LNCaP clone FGC (cell line): ENCODE results near the gene GFER.
"Not testable (repeated sequence)": the region's sequence is repeated elsewhere in the genome, so short reads cannot be mapped to it uniquely, and the experiment has no call there.

Experiments
- DNase-seq: peaks from one replicate; pipeline ENCODE4 v3.0.0-alpha.2; 2011; ENCODE audit warnings: low read depth
- H3K4me3 ChIP-seq: 2 replicates; pipeline ENCODE4 v1.5.1; 2011; ENCODE audit warnings: mild to moderate bottlenecking, low read depth, low read length, control low read depth
- CTCF ChIP-seq: IDR thresholded peaks from 2 replicates; pipeline ENCODE4 v1.5.1; 2012; ENCODE audit warnings: mild to moderate bottlenecking; ENCODE audit not compliant: control insufficient read depth, insufficient read depth; ENCODE audit errors: extremely low read depth

GFER gene

GRCh38 chr16:1983544-1984346, at the start of gene GFER:
Gene GFER, plus strand, starts transcription at chr16:1984193. Its CDS starts 26 bp downstream, at chr16:1984219.
- TF ChIP-seq CTCF = peak; percentile 72
- DNase-seq = peak; percentile 78
- peak within 1 kb of the TSS; percentile 73 for H3K4me3 ChIP-seq

DNA sequence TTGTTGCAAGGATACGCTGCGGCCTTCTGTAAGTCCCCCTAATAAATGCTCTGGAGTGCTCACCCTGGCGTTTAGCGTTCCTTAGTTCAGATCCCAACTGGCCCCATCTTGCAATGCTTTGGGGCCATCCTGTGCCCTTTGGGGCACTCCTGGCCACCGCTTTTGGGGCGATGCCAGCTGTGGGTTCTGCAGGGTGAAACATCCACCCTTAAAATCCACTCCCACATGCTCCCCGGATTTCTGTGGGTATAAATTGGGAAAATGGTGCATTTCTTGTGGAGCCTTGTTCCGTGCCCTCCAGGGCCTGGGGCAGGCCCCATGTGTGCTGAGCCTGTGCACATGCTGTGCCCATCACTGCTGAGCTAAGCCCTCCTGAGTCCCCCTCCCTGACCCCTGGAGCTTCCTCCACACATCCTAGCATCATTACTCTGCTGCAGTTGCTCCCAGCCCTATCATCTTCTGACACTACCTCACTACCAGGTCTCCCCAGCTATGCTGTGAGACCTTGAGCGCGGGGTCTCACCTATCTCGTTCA, 47.0 kb upstream of the GFER start:
- DNase-seq = no peak
- H3K4me3 ChIP-seq = no peak overlapping the region
- no peak for TF ChIP-seq CTCF

- no peak for TF ChIP-seq CTCF
- no peak overlapping the region for H3K4me3 ChIP-seq
- DNase-seq = no peak
Measured at GRCh38 chr16:1938316-1938715, 45.7 kb upstream of the GFER start.

- TF ChIP-seq CTCF = no peak
- no peak for DNase-seq
- H3K4me3 ChIP-seq = no peak overlapping the region
Measured at GRCh38 chr16:1938910-1939309, 45.1 kb upstream of the GFER start.

DNA sequence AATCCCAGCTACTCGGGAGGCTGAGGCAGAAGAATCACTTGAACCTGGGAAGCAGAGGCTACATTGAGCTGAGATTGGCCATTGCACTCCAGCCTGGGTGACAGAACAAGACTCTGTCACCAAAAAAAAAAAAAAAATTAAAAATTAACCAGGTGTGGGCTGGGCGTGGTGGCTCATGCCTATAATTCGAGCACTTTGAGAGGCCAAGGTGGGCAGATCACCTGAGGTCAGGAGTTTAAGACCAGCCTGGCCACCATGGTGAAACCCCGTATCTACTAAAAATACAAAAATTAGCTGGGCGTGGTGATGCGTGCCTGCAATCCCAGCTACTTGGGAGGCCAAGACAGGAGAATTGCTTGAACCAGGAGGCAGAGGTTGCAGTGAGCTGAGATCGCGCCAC, 44.2 kb upstream of the GFER start:
- DNase-seq, H3K4me3 ChIP-seq: not testable (repeated sequence)

DNA sequence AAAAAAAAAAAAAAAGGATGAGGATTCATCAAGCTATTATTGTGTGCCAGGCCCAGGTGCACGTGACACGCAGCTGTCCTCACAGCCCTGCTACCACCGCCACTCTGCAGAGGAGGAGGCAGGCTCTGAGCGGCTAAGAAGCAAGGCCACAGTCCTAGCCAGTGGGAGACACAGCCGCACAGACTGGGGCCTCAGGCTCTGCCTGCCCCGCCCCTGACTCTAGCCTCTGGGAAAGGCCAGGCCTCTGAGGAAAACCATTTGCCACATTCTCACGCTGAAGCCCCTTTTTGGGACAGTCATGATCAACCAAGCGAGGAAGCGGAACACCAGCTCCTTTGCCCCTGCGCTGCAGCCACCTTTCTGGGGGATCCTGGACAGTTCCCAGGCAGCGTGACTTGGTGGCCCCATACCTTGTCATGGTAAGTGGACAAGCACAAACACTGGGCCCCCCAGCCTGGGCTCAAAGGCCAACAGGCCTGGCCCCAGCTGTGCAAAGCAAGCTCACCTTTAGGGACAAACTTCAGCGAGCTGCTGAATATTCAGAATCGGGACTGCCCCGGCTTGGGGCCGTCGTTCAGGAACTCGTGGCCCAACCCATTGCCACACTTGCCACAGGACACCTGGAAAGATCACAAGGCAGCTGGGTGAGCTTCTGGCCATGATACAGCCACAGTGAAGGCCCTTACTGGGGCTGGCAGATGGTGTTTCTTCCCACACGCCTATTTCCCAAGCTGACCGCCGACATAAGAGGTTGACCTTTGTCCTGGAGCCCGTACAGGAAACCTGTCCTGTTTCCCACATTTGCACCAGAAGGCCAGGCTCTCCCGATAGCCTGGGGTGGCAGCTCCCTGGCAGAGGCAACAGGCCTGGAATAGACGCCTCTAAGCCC, 43.5 kb upstream of the GFER start:
- H3K4me3 ChIP-seq = no peak overlapping the region
- no peak for DNase-seq
- TF ChIP-seq CTCF = no peak
